Motor neuron (in vitro differentiated cells): ENCODE data around the gene GRM7. TPM values are rescaled to one million over a fixed set of nuclear protein-coding genes. Genes with fewer than 3 reads are reported as not detected.

Experiments
- ATAC-seq, 8 experiments: fragments of 200-7000 bp; cut with Tn5 transposase; replicated peaks in 6 of 8; 2 replicates each; pipeline ENCODE4 v1.8.0; 2021; ENCODE audit warnings: mild to moderate bottlenecking in 8 of 8, moderate library complexity in 8 of 8
- H3K27ac ChIP-seq, 2 donors: fragments of 250-450 bp; sonication (Bioruptor Pico); 2 replicates each; pipeline ENCODE4 v1.9.0; 2021; ENCODE audit warnings: antibody characterized with exemption in 2 of 2, mild to moderate bottlenecking in 2 of 2, moderate library complexity in 1 of 2
- H3K4me1 ChIP-seq, 2 donors: fragments of 250-450 bp; sonication (Bioruptor Pico); replicated peaks in 1 of 2; 2 replicates each; pipeline ENCODE4 v1.6.1; 2021; ENCODE audit warnings: antibody characterized with exemption in 2 of 2, mild to moderate bottlenecking in 2 of 2, moderate library complexity in 1 of 2
- H3K4me3 ChIP-seq, 5 donors: fragments of 250-450 bp; sonication (Bioruptor Pico); 2 replicates each; pipeline ENCODE4 v1.9.0; 2021; ENCODE audit warnings: antibody characterized with exemption in 5 of 5, mild to moderate bottlenecking in 5 of 5, moderate library complexity in 4 of 5
- WGBS, 10 experiments: fragments of 450-650 bp; shearing (Covaris generic); methylation state at CpG; one replicate each; pipeline ENCODE4 v1.0.0; 2022; 5-methylcytosine and 5-hydroxymethylcytosine counted together
- in situ Hi-C, 9 experiments: fragments of 400-800 bp; cut with MboI; loops; one replicate each; pipeline ENCODE4 v1.15.0; 2021; ENCODE audit warnings: low sequenced_read_pairs in 9 of 9, low pct_unique_long_range_greater_than_20kb in 2 of 9; ENCODE audit not compliant: unreplicated experiment in 9 of 9
- total RNA-seq, 8 experiments: library from RNA; unstranded; fragments of 300-600 nt; gene quantifications; 2 replicates each; pipeline versions ENCODE4 v1.2.3 to v1.2.4, GENCODE V29; 2022

The GRM7 gene
- total RNA-seq, 8 experiments from 2014 or later: 0.14 to 5.0 (median 2.9) TPM; not detected in 1

- in situ Hi-C loops: no loop called here
- no peak for ATAC-seq
- H3K4me3 ChIP-seq: no peak overlapping the region
- 29 to 100% (median 86%) methylated on average over 1 of the region's 1 CpG; no CpG with 5 or more reads in 5 of the 10 experiments for WGBS, 10 experiments
- H3K27ac ChIP-seq: no peak overlapping the region
- no peaks in the 10 kb centered on the region for H3K4me1 ChIP-seq
Observed at GRCh38 chr3:7238565-7239295, 377.8 kb downstream of the GRM7 start.

- Histone ChIP-seq H3K27ac (no peak overlapping the region), H3K4me1 (no peaks in the 10 kb centered on the region), H3K4me3 (no peak overlapping the region)
- no peak for ATAC-seq
- WGBS, 10 experiments: 0 to 100% (median 66%) methylated on average over 1 to 4 of the region's 4 CpGs; no CpG with 5 or more reads in 2 of the 10 experiments
- in situ Hi-C loops: no loop called here
Observed at GRCh38 chr3:7241584-7242302, 380.8 kb downstream of the GRM7 start.

- Histone ChIP-seq H3K4me1 (no peaks in the 10 kb centered on the region), H3K4me3 (no peak overlapping the region), H3K27ac (no peak overlapping the region)
- no peak for ATAC-seq
- in situ Hi-C loops: no loop called here
Observed at GRCh38 chr3:7242303-7242635, 381.4 kb downstream of the GRM7 start.

- in situ Hi-C loops: no loop called here
- H3K4me1 ChIP-seq: no peaks in the 10 kb centered on the region
- no peak overlapping the region for H3K27ac ChIP-seq
- 0 to 84% (median 63%) methylated on average over 1 to 5 of the region's 5 CpGs for WGBS, 10 experiments
- ATAC-seq: no peak
- no peak overlapping the region for H3K4me3 ChIP-seq
Observed at GRCh38 chr3:7249493-7250076, 388.7 kb downstream of the GRM7 start.

- Histone ChIP-seq H3K4me3 (no peak overlapping the region), H3K4me1 (no peaks in the 10 kb centered on the region), H3K27ac (no peak overlapping the region)
- ATAC-seq: no peak
- in situ Hi-C loops: no loop called here
- 0 to 92% (median 67%) methylated on average over 1 to 2 of the region's 2 CpGs; no CpG with 5 or more reads in 1 of the 10 experiments for WGBS, 10 experiments
Observed at GRCh38 chr3:7254251-7254650, 393.3 kb downstream of the GRM7 start.

- no peak for ATAC-seq
Observed at GRCh38 chr3:7260975-7261374, 400.1 kb downstream of the GRM7 start.

GRCh38 chr3:7263347-7264195, 402.7 kb downstream of the GRM7 start:
- in situ Hi-C loops: no loop called here
- no peak overlapping the region for H3K4me3 ChIP-seq
- ATAC-seq: no peak
- WGBS, 10 experiments: 0 to 89% (median 38%) methylated on average over 1 to 5 of the region's 13 CpGs; no CpG with 5 or more reads in 2 of the 10 experiments
- H3K4me1 ChIP-seq: no peaks in the 10 kb centered on the region
- H3K27ac ChIP-seq: no peak overlapping the region

More at GRCh38 chr3:7260975-7261374, 400.1 kb downstream of the GRM7 start:
- Histone ChIP-seq H3K27ac (no peak overlapping the region), H3K4me3 (no peak overlapping the region), H3K4me1 (no peaks in the 10 kb centered on the region)
- in situ Hi-C loops: no loop called here
- 0 to 92% (median 0%) methylated on average over 1 of the region's 1 CpG; no CpG with 5 or more reads in 5 of the 10 experiments for WGBS, 10 experiments

GRCh38 chr3:7264196-7264526, 403.2 kb downstream of the GRM7 start:
- WGBS, 10 experiments: 0 to 100% (median 77%) methylated on average over 1 to 4 of the region's 4 CpGs; no CpG with 5 or more reads in 4 of the 10 experiments
- no peak for ATAC-seq
- no peaks in the 10 kb centered on the region for H3K4me1 ChIP-seq
- H3K4me3 ChIP-seq: no peak overlapping the region
- H3K27ac ChIP-seq: no peak overlapping the region
- in situ Hi-C loops: no loop called here

GRCh38 chr3:7265736-7266135, 404.8 kb downstream of the GRM7 start:
- Histone ChIP-seq H3K4me3 (no peak overlapping the region), H3K27ac (no peak overlapping the region), H3K4me1 (no peaks in the 10 kb centered on the region)
- in situ Hi-C loops: no loop called here
- ATAC-seq: no peak
- whole genome bisulfite sequencing, 10 experiments: 0 to 77% (median 31%) methylated on average over 2 to 3 of the region's 4 CpGs; no CpG with 5 or more reads in 3 of the 10 experiments

GRCh38 chr3:7266551-7266950, 405.6 kb downstream of the GRM7 start:
- in situ Hi-C loops: no loop called here
- no peak overlapping the region for H3K27ac ChIP-seq
- no peak for ATAC-seq
- H3K4me3 ChIP-seq: no peak overlapping the region
- WGBS, 10 experiments: 0 to 100% (median 43%) methylated on average over 1 of the region's 1 CpG; no CpG with 5 or more reads in 1 of the 10 experiments
- no peaks in the 10 kb centered on the region for H3K4me1 ChIP-seq

GRCh38 chr3:7270731-7271130, 409.8 kb downstream of the GRM7 start:
- no peak overlapping the region for H3K4me3 ChIP-seq
- no peak for ATAC-seq
- H3K27ac ChIP-seq: no peak overlapping the region
- no peaks in the 10 kb centered on the region for H3K4me1 ChIP-seq
- 0 to 84% (median 77%) methylated on average over 1 to 5 of the region's 5 CpGs; no CpG with 5 or more reads in 1 of the 10 experiments for WGBS, 10 experiments
- in situ Hi-C loops: no loop called here

- 0 to 100% (median 86%) methylated on average over 1 to 3 of the region's 3 CpGs for WGBS, 10 experiments
- no peak for ATAC-seq
- in situ Hi-C loops: no loop called here
- Histone ChIP-seq H3K27ac (no peak overlapping the region), H3K4me1 (no peaks in the 10 kb centered on the region), H3K4me3 (no peak overlapping the region)
Observed at GRCh38 chr3:7271631-7272030, 410.7 kb downstream of the GRM7 start.

GRCh38 chr3:7272203-7272602, 411.3 kb downstream of the GRM7 start:
- 8 to 100% (median 71%) methylated on average over 1 of the region's 1 CpG; no CpG with 5 or more reads in 2 of the 10 experiments for whole genome bisulfite sequencing, 10 experiments
- in situ Hi-C loops: no loop called here
- H3K4me3 ChIP-seq: no peak overlapping the region
- H3K27ac ChIP-seq: no peak overlapping the region
- no peaks in the 10 kb centered on the region for H3K4me1 ChIP-seq
- ATAC-seq: no peak
